PFSK-1 (cell line): ENCODE data around the gene SLMAP.

ENCODE experiments used
- POLR2AphosphoS5 ChIP-seq: IDR thresholded peaks from 2 replicates; pipeline ENCODE4 v1.6.1; 2012; ENCODE audit warnings: low read depth, mild to moderate bottlenecking, control low read depth, low read length, moderate library complexity
- TF ChIP-seq, protein P1 (sequence below), 2 experiments: IDR thresholded peaks; 2 replicates each; pipeline versions ENCODE4 v1.6.1 to v1.8.0; 2011 to 2012; ENCODE audit warnings: low read depth in 2 of 2, low read length in 2 of 2, control low read depth in 1 of 2, inconsistent platforms in 1 of 2, mild to moderate bottlenecking in 1 of 2, moderate library complexity in 1 of 2; ENCODE audit not compliant: insufficient read depth in 1 of 2

DNA sequence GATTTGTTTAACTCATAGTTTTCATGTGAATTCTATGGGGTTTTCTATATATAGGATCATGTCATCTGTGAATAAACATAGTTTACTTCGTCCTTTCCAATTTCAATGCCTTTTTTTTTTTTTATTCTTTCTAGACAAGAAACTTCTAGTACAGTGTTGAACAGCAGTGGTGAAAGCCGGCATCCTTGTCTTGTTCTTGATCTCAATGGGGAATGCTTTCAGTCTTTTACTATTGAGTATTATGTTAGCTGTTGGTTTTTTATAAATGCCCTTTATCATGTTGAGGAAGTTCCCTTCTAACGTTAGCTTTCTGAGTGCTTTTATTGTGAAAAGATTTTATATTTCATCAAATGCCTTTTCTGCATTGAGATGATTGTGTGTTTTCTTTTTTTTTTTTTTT, 69.0 kb downstream of the SLMAP start:
- TF ChIP-seq, protein P1, sequence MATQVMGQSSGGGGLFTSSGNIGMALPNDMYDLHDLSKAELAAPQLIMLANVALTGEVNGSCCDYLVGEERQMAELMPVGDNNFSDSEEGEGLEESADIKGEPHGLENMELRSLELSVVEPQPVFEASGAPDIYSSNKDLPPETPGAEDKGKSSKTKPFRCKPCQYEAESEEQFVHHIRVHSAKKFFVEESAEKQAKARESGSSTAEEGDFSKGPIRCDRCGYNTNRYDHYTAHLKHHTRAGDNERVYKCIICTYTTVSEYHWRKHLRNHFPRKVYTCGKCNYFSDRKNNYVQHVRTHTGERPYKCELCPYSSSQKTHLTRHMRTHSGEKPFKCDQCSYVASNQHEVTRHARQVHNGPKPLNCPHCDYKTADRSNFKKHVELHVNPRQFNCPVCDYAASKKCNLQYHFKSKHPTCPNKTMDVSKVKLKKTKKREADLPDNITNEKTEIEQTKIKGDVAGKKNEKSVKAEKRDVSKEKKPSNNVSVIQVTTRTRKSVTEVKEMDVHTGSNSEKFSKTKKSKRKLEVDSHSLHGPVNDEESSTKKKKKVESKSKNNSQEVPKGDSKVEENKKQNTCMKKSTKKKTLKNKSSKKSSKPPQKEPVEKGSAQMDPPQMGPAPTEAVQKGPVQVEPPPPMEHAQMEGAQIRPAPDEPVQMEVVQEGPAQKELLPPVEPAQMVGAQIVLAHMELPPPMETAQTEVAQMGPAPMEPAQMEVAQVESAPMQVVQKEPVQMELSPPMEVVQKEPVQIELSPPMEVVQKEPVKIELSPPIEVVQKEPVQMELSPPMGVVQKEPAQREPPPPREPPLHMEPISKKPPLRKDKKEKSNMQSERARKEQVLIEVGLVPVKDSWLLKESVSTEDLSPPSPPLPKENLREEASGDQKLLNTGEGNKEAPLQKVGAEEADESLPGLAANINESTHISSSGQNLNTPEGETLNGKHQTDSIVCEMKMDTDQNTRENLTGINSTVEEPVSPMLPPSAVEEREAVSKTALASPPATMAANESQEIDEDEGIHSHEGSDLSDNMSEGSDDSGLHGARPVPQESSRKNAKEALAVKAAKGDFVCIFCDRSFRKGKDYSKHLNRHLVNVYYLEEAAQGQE (IDR thresholded peaks at IDR 0.05; ENCODE audit: insufficient read depth in 1 of 2, low read depth in 2 of 2, low read length in 2 of 2) = no peak
- no peak for TF ChIP-seq POLR2AphosphoS5
